Esophagus muscularis mucosa (tissue), 4 donors: ENCODE data around the gene OLFML2B. TPM values are rescaled to one million over a fixed set of nuclear protein-coding genes. Genes with fewer than 3 reads are reported as not detected.

Source experiments
- DNase-seq: peaks from one replicate; pipeline ENCODE4 v3.0.0-alpha.2; 2017; ENCODE audit errors: extremely low spot score
- H3K27ac ChIP-seq, 4 donors: fragments of 200-600 bp; sonication (generic); replicated peaks in 1 of 4; 1 replicate in 3 of 4; 2 replicates in 1 of 4; pipeline ENCODE4 v1.5.1; 2016 to 2019; ENCODE audit warnings: mild to moderate bottlenecking in 1 of 4
- H3K27me3 ChIP-seq, 4 donors: fragments of 200-600 bp; sonication (generic); one replicate each; pipeline versions ENCODE4 v1.5.1 to v1.6.0; 2016 to 2019
- H3K36me3 ChIP-seq, 4 donors: fragments of 200-600 bp; sonication (generic); one replicate each; pipeline ENCODE4 v1.5.1; 2016 to 2019
- H3K4me1 ChIP-seq, 4 donors: fragments of 200-600 bp; sonication (generic); one replicate each; pipeline ENCODE4 v1.5.1; 2016 to 2019
- H3K4me3 ChIP-seq, 4 donors: fragments of 200-600 bp; sonication (generic); 1 replicate in 2 of 4; 2 replicates in 2 of 4; pipeline ENCODE4 v1.5.1; 2016 to 2019; ENCODE audit warnings: mild to moderate bottlenecking in 4 of 4, moderate library complexity in 1 of 4
- H3K9me3 ChIP-seq, 4 donors: fragments of 200-600 bp; sonication (generic); 1 replicate in 3 of 4; 2 replicates in 1 of 4; pipeline ENCODE4 v1.5.1; 2016 to 2019
- EP300 ChIP-seq: sonication (generic); formaldehyde crosslinking; IDR thresholded peaks from one replicate; pipeline ENCODE4 v1.6.1; 2017; ENCODE audit warnings: antibody characterized with exemption
- POLR2A ChIP-seq: fragments of 450-650 bp; IDR thresholded peaks from one replicate; pipeline ENCODE4 v1.6.1; 2017; ENCODE audit warnings: antibody characterized with exemption, moderate library complexity, mild to moderate bottlenecking, low read depth
- POLR2AphosphoS5 ChIP-seq, 2 donors: sonication (generic); formaldehyde crosslinking; IDR thresholded peaks; one replicate each; pipeline ENCODE4 v1.6.1; 2017; ENCODE audit warnings: antibody characterized with exemption in 2 of 2
- WGBS: methylation state at CpG from one replicate; pipeline ENCODE4 v1.1.5; 2018; 5-methylcytosine and 5-hydroxymethylcytosine counted together
- intact Hi-C: fragments of 100-400 bp; cut with DNase I; formaldehyde crosslinking; loops from one replicate; pipeline ENCODE4 v1.15.1; 2023
- total RNA-seq, 4 donors: library from RNA; depleted of rRNA; stranded (reverse); fragments of >200 nt; gene quantifications; one replicate each; pipeline versions ENCODE4 v1.1.0 to v1.2.1, GENCODE V29; 2016
- TF ChIP-seq, protein P1 (sequence below), 3 experiments: fragments of 200-600 bp in 2 of 3; fragments of 450-650 bp in 1 of 3; sonication (generic) in 2 of 3; IDR thresholded peaks; one replicate each; pipeline ENCODE4 v1.5.1; 2017 to 2019; ENCODE audit warnings: antibody characterized with exemption in 3 of 3, mild to moderate bottlenecking in 2 of 3, moderate library complexity in 1 of 3

Gene OLFML2B
- total RNA-seq, 4 donors from 2014 or later = 1.2 to 6.7 (median 5.9) TPM

DNA sequence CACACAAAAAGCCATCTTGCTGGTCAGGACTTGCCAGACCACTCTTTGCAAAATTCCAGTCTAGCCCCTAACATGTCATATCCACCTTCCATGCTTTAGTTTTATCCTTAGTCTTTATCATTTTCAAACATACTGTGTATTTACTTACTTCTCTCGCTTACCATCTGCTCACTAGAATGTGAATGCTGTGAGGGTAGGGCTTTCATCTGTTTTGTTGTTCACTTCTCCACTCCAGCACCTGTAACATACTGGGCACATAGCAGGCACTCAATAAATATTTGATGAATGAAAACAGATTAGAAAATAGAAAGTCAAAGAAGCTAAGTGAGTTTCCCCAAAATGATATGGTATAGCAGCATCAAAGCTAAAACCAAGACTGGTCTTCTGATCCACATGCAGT, 79.9 kb downstream of the OLFML2B start:
- H3K4me3 ChIP-seq = no peak overlapping the region
- no peaks in the 10 kb centered on the region for H3K27me3 ChIP-seq
- H3K27ac ChIP-seq = no peak overlapping the region
- no peak for DNase-seq
- no peaks in the 10 kb centered on the region for H3K9me3 ChIP-seq
- intact Hi-C loops = no loop called here
- TF ChIP-seq, protein P1, sequence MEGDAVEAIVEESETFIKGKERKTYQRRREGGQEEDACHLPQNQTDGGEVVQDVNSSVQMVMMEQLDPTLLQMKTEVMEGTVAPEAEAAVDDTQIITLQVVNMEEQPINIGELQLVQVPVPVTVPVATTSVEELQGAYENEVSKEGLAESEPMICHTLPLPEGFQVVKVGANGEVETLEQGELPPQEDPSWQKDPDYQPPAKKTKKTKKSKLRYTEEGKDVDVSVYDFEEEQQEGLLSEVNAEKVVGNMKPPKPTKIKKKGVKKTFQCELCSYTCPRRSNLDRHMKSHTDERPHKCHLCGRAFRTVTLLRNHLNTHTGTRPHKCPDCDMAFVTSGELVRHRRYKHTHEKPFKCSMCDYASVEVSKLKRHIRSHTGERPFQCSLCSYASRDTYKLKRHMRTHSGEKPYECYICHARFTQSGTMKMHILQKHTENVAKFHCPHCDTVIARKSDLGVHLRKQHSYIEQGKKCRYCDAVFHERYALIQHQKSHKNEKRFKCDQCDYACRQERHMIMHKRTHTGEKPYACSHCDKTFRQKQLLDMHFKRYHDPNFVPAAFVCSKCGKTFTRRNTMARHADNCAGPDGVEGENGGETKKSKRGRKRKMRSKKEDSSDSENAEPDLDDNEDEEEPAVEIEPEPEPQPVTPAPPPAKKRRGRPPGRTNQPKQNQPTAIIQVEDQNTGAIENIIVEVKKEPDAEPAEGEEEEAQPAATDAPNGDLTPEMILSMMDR (IDR thresholded peaks at IDR 0.05) = no peak
- TF ChIP-seq POLR2A (no peak), EP300 (no peak), POLR2AphosphoS5 (IDR thresholded peaks at IDR 0.05) (no peak)
- H3K36me3 ChIP-seq = peaks cover 0 to 28% (median 4%) of the 10 kb centered on the region in 4 donors
- 97% methylated on average over 1 of the region's 1 CpG for WGBS
- H3K4me1 ChIP-seq = peaks cover 2 to 9% (median 7%) of the 10 kb centered on the region in 4 donors

DNA sequence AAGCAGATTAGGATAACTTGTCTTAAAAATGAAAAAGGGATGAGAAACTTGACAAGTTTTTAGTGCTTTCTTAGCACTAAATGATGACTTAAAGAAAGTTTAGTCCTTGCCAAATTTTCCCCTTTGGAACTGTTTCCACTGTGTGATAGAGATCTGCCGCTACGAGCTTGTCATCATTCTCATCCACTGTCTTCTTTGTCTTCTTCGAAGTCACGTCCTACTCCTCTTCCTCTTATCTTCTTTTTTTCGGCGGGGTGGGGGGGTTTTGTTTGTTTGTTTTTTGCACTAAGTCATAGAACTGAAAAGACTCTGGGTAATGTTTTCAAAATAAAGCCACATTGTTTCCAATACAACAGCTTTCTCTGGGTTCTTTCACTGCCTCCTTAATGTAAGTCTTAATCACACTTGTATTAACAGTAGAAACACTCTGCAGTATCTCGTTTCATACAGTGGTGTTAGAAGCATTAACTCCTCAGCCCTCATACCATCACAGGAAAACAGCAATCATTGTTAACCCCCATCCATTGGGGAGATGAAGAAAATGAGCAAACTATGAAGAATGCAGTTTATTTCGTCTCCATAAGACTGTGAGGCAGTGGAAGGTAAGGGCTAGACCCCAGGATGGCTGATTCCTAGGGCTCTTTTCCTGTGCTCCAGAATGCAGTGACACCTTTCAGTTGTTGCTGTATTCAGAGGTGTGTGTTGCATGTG, 81.8 kb downstream of the OLFML2B start:
- no peak overlapping the region for H3K4me3 ChIP-seq
- peaks cover 0 to 28% (median 4%) of the 10 kb centered on the region in 4 donors for H3K36me3 ChIP-seq
- no peaks in the 10 kb centered on the region for H3K9me3 ChIP-seq
- DNase-seq = no peak
- WGBS = 76% methylated on average over 8 of the region's 8 CpGs
- H3K27ac ChIP-seq = no peak overlapping the region
- no peaks in the 10 kb centered on the region for H3K27me3 ChIP-seq
- TF ChIP-seq POLR2A = no peak
- TF ChIP-seq POLR2AphosphoS5 (IDR thresholded peaks at IDR 0.05) = no peak
- TF ChIP-seq, protein P1 (IDR thresholded peaks at IDR 0.05) = no peak
- TF ChIP-seq EP300 = no peak
- H3K4me1 ChIP-seq = peaks cover 0 to 8% (median 3%) of the 10 kb centered on the region in 4 donors
- intact Hi-C loops = no loop called here

DNA sequence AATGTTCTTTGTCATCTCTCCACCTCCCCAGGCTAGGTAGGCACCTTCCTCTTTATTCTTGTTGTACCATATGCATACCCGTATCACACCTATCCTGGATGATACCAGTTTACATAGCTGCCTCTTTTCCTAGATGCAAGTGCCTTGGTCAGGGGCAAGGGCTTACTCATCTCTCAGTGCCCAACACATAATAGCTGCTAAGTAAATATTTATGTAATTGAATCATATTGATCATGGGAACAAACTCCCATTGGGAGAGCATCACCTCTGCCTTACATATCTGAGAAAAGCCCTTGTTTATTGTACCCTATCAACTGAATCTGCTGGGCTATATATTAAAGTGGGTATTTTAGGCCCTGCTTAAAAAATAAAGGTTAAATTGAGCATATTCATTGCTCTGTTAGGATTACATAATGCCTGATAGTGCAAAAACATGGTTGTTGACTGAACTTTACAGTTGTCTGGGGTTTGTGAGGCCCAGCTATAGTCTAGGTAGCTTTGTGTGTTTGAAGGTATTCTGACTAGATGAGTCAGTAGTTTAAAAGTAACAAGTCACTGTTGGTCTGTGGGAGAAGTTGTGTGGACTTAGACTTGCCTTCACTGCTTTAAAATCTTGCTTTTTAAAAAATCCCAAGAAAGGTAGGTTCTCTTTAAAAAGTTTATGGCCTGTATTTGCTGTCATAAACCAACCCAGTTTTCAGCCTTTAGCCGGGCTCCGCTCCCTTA, 82.6 kb downstream of the OLFML2B start:
- H3K9me3 ChIP-seq = no peaks in the 10 kb centered on the region

DNA sequence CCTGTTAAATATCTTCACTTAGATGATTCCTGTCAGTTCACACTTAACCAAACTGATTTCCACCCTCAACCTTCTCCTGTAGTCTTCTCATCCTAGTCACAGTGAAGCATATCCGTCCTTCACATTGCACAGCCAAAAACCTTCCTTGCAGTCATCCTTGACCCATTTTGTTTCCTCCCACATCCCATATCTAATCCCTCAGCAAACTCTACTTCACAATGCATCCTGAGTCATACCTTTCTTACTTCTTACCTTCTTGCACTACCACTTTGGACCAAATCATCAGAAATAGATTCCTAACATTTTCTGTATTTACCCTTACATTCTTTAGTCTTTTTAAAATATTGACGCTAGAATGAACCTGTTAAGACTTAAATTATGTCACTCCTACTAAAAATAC, 86.9 kb downstream of the OLFML2B start:
- H3K4me1 ChIP-seq = no peaks in the 10 kb centered on the region
- intact Hi-C loops = no loop called here
- peaks cover 0 to 4% (median under 1%) of the 10 kb centered on the region in 4 donors for H3K36me3 ChIP-seq
- 96% methylated on average over 2 of the region's 2 CpGs for WGBS
- TF ChIP-seq POLR2AphosphoS5 (IDR thresholded peaks at IDR 0.05) (no peak), EP300 (no peak), POLR2A (no peak)
- TF ChIP-seq, protein P1 (IDR thresholded peaks at IDR 0.05) = no peak
- H3K27ac ChIP-seq = no peak overlapping the region
- no peaks in the 10 kb centered on the region for H3K27me3 ChIP-seq
- no peaks in the 10 kb centered on the region for H3K9me3 ChIP-seq
- DNase-seq = no peak
- no peak overlapping the region for H3K4me3 ChIP-seq

More for the DNA sequence above, 82.6 kb downstream of the OLFML2B start:
- Histone ChIP-seq H3K27me3 (no peaks in the 10 kb centered on the region), H3K4me1 (peaks cover 0 to 4% (median 2%) of the 10 kb centered on the region in 4 donors), H3K27ac (no peak overlapping the region), H3K4me3 (no peak overlapping the region), H3K36me3 (peaks cover 0 to 28% (median 4%) of the 10 kb centered on the region in 4 donors)
- WGBS = 74% methylated on average over 3 of the region's 3 CpGs
- intact Hi-C loops = no loop called here
- no peak for DNase-seq
- TF ChIP-seq, protein P1 (IDR thresholded peaks at IDR 0.05) = no peak
- TF ChIP-seq POLR2AphosphoS5 (IDR thresholded peaks at IDR 0.05) (no peak), EP300 (no peak), POLR2A (no peak)
